ENCODE measurements around the gene APOC3.
"Not testable (repeated sequence)": the region's sequence is repeated elsewhere in the genome, so short reads cannot be mapped to it uniquely, and the experiment has no call there.

DNA sequence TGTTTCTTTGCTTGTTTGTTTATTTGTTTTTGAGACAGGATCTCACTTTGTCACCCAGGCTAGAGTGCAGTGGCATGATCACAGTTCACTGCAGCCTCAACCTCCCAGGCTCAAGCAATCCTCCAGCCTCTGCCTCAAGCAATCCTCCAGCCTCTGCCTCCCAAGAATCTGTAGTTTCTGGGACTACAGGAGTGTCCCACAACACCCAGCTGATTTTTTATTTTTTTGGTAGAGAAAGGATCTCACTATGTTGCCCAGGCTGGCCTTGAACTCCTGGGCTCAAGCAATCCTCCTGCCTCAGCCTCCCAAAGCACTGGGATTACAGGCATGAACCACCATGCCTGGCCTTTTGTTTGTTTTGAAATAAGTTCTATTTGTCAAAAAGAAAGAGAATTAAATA lies 28.0 kb upstream of the APOC3 start:
- not testable (repeated sequence) for TF ChIP-seq TAF1 (conservative IDR thresholded peaks at IDR 0.05); EGR1 (IDR thresholded peaks at IDR 0.05; ENCODE audit: low read depth in 2 of 2); YY1 (IDR thresholded peaks at IDR 0.05); GABPA (IDR thresholded peaks at IDR 0.05 in 1 of 2, conservative IDR thresholded peaks at IDR 0.05 in 1 of 2); RAD21 (IDR thresholded peaks at IDR 0.05); HNF4A (conservative IDR thresholded peaks at IDR 0.05); JUND (IDR thresholded peaks at IDR 0.05); SP1 (IDR thresholded peaks at IDR 0.05); FOXA1 (IDR thresholded peaks at IDR 0.05)
- TF ChIP-seq, protein P1, sequence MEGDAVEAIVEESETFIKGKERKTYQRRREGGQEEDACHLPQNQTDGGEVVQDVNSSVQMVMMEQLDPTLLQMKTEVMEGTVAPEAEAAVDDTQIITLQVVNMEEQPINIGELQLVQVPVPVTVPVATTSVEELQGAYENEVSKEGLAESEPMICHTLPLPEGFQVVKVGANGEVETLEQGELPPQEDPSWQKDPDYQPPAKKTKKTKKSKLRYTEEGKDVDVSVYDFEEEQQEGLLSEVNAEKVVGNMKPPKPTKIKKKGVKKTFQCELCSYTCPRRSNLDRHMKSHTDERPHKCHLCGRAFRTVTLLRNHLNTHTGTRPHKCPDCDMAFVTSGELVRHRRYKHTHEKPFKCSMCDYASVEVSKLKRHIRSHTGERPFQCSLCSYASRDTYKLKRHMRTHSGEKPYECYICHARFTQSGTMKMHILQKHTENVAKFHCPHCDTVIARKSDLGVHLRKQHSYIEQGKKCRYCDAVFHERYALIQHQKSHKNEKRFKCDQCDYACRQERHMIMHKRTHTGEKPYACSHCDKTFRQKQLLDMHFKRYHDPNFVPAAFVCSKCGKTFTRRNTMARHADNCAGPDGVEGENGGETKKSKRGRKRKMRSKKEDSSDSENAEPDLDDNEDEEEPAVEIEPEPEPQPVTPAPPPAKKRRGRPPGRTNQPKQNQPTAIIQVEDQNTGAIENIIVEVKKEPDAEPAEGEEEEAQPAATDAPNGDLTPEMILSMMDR (IDR thresholded peaks at IDR 0.05; ENCODE audit: low read depth, low read length, missing input control), result not testable (repeated sequence)
- TF ChIP-seq, protein P2, sequence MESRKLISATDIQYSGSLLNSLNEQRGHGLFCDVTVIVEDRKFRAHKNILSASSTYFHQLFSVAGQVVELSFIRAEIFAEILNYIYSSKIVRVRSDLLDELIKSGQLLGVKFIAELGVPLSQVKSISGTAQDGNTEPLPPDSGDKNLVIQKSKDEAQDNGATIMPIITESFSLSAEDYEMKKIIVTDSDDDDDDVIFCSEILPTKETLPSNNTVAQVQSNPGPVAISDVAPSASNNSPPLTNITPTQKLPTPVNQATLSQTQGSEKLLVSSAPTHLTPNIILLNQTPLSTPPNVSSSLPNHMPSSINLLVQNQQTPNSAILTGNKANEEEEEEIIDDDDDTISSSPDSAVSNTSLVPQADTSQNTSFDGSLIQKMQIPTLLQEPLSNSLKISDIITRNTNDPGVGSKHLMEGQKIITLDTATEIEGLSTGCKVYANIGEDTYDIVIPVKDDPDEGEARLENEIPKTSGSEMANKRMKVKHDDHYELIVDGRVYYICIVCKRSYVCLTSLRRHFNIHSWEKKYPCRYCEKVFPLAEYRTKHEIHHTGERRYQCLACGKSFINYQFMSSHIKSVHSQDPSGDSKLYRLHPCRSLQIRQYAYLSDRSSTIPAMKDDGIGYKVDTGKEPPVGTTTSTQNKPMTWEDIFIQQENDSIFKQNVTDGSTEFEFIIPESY (IDR thresholded peaks at IDR 0.05), result not testable (repeated sequence)
- TF ChIP-seq, protein P3, sequence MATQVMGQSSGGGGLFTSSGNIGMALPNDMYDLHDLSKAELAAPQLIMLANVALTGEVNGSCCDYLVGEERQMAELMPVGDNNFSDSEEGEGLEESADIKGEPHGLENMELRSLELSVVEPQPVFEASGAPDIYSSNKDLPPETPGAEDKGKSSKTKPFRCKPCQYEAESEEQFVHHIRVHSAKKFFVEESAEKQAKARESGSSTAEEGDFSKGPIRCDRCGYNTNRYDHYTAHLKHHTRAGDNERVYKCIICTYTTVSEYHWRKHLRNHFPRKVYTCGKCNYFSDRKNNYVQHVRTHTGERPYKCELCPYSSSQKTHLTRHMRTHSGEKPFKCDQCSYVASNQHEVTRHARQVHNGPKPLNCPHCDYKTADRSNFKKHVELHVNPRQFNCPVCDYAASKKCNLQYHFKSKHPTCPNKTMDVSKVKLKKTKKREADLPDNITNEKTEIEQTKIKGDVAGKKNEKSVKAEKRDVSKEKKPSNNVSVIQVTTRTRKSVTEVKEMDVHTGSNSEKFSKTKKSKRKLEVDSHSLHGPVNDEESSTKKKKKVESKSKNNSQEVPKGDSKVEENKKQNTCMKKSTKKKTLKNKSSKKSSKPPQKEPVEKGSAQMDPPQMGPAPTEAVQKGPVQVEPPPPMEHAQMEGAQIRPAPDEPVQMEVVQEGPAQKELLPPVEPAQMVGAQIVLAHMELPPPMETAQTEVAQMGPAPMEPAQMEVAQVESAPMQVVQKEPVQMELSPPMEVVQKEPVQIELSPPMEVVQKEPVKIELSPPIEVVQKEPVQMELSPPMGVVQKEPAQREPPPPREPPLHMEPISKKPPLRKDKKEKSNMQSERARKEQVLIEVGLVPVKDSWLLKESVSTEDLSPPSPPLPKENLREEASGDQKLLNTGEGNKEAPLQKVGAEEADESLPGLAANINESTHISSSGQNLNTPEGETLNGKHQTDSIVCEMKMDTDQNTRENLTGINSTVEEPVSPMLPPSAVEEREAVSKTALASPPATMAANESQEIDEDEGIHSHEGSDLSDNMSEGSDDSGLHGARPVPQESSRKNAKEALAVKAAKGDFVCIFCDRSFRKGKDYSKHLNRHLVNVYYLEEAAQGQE (IDR thresholded peaks at IDR 0.05), result not testable (repeated sequence)
- TF ChIP-seq, protein P4, sequence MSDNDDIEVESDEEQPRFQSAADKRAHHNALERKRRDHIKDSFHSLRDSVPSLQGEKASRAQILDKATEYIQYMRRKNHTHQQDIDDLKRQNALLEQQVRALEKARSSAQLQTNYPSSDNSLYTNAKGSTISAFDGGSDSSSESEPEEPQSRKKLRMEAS (IDR thresholded peaks at IDR 0.05), result not testable (repeated sequence)

All from liver (tissue), 3 donors.